HG02970 (cell line): ENCODE results near the gene LSAMP.

ENCODE experiments used
- ATAC-seq: cut with Tn5 transposase; IDR thresholded peaks from one replicate; pipeline ENCODE4 v1.9.1; 2021; ENCODE audit warnings: mild to moderate bottlenecking, moderate library complexity, moderate number of reproducible peaks; ENCODE audit not compliant: unreplicated experiment, low FRiP score

Gene LSAMP

DNA sequence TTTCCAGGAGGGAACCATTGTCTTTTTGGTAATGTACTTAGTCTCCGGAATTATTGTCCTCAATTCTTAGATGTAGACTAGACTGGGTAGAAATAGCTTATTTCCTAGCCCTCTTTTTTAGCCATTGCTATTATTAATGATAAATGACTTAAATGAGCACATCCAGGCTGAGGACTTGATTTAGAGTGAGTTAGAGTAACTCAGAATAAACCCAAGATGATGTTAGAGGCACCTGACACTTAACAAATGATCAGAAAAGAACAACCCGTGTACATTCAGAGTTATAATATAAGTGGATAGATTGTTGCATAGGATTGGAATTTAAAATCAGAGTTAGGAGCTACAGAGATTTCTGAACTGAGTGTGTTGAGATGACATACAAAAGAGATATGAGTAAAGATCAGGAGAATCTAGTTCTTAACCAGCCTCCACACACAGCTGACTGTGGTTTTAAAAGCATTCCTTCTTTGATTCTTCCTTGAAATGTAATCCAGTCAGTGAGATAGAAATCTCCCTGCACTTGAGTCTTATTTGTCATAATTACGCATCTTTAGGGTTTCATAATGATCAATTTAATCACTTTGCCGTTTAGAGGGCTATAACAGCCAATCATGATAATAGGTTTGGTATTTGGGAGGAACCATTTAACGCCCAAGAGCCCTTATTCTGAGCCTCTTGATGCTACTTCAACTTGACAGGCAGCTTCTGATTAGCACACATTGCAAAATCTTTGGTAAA, 455.4 kb downstream of the LSAMP start:
- no peak for ATAC-seq

DNA sequence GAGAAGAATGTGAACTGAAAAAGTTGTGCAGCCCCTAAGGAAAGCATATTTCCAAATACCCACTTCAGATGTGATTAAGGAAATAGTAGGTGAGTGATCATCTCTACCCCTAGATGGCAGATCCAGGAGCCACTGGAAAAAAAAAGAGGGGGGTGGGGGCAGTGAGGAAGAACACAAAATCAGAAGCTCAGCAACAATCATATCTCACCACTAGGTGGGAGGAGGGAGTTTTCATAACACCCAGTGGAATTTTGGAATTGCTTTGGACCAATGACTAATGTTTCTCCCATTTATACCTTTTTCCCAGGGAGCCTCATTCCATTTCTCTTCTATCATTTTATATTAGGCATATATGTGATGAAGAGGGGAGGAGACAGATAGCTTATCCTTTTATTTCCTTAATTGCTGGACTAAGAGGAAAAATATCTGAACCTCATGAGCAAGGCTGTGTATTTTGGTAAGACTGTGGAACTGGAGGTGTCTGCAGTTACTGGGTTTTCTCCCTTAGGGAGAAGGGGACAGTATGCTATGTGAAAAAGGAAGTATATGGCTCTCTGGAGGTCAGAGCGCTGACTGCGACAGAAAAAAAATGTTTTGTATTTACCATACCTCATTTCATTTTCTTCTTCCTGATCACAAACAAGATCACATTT, 458.6 kb downstream of the LSAMP start:
- no peak for ATAC-seq

DNA sequence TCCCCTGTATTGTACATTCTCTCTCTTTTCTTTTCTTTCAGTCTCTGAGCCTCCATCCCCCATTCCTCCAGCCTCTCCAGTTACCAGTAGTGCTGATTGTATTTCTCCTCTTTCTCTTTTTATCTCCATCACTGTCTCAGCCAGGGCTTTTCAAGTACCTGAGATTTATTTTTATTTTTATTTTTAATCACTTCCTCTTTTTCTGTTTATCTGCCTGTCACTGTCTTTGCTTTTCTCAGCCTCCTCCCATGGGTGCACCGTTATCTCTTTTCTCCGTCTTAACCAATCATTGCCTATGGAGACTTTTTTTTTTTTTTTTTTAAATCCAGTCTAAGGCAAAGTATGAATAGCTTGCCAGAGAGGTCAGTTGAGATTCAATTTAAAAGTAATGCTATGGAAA, 462.7 kb downstream of the LSAMP start:
- no peak for ATAC-seq

DNA sequence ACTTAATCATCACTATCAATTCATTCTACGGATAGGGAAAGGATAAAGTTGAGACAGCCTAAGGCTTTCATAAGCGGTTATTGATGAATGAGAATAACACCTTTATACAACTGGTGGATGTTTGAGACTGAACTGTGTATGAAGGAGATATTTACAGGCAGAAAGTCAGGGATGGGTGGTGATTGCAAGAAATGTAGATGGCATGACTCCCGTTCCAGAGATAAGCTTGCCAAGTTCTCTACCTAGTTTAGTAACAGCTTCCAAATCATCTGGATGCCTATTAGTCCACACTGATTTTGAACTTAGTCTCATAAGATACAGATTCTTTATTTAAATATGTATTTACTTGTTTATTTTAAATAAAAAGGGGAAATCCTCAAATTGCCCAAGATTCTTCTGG, 463.2 kb downstream of the LSAMP start:
- no peak for ATAC-seq

DNA sequence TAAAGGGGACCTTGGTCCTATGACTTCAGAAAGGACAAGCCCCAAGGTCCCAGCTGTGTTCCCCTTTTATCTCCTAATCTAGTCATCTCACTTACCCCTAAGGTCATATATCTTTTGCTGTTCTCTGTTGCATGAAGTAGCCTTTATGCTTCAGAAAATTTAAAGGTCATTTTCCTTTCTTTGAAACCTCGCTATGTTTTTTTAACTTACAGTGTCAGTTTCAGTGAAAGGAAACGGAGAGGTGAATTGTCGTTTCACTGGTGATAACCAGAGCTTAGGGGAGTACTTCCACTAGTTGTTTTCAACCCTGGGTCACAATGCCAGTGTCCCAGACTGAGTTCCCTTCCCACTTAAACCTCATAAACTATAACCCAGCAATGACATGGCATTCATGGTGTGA, 464.6 kb downstream of the LSAMP start:
- ATAC-seq = no peak

DNA sequence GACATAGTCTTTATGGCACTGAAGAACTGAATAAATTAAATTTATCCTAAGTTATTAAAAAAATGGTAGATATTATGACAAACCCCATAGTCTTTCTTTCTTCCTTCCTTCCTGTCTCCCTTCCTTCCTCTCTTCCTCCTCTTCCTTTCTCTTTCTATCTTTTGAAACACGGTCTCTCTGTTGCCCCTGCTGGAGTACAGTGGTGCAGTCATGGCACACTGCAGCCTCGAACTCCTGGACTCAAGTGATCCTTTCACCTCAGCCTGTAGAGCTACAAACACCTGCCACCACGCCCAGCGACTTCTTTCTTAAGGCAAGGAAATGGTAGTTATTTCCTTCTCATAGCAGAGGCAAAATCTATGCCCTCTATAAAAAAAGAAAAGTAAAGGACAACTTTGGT, 467.4 kb downstream of the LSAMP start:
- no peak for ATAC-seq

DNA sequence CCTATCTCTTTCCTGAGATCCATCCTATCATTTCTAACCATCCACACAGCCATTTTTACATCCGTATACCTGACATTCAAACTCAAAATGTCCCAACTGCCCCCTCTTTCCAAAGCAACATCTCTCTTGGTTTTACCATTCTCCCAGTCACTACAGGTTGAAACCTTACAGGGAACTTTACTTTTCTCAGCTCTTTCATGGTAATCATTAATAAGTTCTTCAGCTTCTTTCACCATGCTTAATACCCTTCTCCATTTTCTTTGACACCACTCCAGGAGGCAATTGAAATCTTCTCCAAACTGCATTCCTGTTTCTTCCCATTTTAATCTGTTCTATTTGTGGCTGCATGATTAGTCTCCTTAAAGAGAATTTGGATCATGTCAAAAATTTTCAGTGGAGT, 469.5 kb downstream of the LSAMP start:
- no peak for ATAC-seq

DNA sequence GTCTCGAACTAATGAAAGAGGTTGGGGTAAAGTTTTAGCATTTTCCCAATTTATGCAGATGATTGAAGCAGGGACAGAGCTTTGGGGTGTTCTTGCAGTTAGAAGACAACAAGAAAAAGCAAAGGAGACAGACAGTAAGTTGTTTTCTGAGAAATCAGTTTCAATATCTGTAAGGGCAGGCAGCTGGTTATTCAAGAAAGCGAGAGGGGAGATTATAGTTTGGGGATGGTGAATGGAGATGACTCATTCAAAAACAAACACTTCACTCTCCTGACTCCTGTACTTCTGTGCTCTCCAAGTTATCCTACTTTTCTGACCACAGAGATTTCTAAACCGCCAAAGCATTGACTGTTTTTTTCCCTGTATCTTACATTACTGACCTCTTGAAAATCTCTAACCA, 469.9 kb downstream of the LSAMP start:
- ATAC-seq = no peak

DNA sequence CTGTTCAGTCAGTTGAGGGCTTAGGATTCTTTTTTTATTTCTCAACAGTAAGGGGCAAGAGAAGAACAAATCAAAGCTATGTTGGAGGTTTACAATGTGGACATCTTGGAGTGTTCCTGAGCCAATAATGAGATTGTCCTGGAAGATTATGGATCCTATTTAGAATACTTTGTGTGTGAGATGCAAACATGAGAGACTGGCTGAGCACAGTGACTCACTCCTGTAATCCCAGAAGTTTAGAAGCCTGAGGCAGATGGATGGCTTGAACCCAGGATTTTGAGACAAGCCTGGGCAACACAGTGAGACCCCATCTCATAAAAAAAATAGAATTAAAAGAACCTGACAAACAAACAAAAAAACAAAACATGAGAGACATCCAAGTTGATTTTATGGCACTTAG, 470.3 kb downstream of the LSAMP start:
- no peak for ATAC-seq

DNA sequence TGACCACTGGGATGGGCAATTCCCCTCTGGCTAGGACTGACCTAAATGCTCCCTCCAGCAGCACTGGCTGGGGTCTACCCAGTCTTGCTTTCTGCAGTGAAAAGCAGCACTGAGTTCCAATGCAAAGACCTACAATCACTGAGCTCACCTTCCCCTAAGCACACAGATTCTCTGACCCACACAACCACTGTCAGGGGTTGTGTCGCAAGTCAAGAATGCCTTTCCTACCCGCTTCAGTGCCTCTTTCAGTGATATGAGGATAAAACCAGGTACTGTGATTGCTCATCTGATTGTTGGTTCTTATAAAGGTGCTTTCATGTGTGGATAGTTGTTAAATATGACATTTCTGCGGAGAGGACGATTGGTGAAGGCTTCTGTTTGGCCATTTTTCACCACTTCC, 476.4 kb downstream of the LSAMP start:
- ATAC-seq = no peak

DNA sequence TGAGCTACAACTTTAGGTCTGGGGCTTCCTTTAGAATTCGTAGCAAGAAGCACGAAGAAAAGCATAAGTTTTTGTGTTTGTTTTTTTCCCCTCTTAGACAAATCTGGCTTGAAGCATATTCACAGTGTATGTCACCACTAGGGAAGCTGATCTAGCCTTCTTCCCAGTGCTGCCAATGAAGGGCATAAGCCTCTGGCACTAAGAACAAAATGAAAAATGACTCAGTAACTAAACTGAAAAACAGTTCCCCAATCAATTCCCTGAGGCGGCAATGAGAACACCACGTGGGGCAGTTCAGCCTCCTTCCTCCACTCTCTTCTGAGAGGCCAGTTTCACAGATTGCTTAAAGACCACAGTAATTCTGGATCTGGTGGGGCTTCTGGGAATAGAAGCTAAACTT, 483.9 kb downstream of the LSAMP start:
- no peak for ATAC-seq

DNA sequence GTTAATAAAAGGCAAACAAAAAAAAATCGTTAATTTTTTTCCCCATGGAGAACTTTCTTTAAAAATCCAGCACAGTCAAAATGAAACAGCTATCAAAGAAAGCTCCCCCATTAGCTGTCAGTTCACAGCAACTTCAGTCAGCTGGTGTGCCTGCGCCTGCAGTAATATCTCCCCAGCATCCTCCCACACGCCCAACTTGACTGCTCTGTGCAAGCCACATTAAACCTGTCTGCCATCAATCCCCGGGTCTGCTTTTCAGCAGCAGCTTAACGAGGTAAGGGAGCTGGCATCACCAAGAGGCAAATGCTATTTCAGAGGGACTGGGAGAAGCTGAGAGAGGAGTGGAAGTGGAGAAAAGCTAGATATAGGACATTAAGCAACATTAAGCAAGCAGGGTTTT, 484.5 kb downstream of the LSAMP start:
- ATAC-seq = no peak

DNA sequence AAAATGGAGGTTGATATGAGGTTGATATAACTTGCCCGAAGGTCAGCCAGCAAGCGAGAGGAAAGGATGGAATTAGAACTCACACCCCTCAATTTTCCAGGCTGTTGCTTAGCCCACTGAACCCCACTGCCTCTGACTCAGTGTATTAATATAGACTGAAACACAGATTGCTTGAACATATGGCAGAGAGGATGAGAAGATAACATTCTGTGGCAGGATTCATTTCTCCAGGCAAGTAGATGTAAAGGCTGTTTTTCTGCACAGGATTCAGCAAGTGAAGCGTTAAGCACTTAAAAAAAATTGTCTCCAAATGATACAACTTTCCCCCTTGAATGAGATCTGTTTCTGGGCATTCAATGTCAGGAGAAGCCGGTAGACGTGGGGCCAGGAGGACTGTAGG, 486.8 kb downstream of the LSAMP start:
- no peak for ATAC-seq

DNA sequence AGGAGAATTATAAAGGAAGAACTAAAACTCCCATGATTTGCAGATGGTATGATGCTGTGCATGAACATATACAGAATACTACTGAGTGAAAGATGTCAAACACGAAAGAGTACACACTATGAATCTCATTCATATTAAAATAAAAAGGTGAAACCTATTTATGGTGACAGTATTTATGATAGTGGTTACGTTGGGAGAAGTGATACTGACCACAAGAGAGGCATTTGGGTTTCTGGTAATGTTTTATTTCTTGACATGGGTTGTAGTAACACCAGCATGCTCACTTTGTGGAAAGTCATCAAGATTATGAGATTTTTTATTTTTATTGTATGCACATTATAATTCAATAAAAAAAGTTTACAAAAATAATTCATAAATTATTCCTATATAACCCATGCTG, 498.0 kb downstream of the LSAMP start:
- no peak for ATAC-seq

DNA sequence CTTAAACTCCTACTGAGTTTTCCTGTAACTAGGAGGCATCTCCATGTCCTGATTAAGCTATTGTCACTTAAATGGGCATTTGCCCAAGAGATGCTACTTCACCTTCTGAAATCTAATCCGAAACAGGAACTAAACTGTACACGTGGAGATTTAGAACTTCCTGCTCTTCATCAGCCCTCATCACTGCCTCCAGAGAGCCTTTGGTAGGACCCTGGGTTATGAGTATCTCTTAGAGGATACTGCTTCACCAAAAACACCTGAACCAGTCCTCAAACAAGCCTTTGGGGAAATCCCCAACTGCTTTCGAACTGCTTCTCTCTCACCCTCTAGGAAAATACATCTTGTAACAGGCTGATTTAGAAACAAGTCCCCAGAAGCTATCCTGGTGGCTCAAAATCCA, 501.7 kb downstream of the LSAMP start:
- no peak for ATAC-seq

DNA sequence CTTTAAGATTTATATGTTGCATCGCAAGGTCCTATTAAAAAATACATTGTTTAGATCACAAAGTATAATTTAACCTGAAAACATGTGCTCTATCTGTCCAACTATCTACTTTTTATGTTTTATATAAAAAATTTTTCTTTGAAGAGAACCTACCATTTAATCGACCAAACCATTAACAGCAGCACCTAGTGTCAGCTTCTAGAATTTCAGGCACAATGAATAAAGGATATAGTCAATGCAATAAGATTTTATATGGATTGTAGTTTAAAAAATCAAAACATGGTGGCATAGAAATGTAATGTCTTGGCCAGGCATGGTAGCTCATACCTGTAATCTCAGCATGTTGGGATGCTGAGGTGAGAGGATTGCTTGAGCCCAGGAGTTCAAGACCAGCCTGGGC, 508.2 kb downstream of the LSAMP start:
- ATAC-seq = no peak

DNA sequence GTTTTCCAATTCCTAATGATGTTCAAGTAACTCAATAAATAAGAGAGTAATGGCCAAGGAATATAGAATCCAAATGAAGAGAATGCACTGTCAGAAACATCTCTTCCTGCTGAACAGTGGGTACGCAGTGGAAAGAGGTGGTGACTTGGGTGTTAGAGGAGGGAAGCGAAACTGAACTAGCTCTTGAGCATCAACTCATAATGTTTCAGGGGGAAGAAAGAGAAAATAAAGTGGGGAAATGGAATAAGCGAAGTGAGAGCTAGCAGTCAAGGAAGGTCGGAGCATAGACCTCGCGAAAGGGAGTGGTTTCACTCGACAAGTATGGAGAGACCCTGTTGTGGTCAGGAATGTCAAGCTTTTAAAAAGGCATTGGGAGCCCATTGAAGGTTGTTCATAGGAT, 512.5 kb downstream of the LSAMP start:
- ATAC-seq = no peak

DNA sequence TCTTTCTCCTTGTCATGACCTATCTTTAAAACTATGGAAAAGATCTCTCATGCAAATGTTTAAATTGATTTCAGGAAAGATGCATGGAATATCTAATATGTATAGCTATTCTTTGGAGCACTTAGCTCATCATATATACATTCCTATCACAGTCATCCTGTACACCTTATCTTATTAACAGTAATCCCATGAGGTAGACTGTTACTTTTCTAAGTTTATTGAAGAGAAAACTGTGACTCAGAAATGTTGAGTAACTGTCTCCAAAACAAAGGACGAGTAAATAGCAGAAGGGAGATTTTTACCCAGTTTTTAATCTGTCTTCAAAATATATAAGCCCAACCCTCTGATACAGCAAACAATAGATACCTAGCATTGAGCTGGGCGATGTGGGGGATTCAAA, 513.7 kb downstream of the LSAMP start:
- no peak for ATAC-seq

DNA sequence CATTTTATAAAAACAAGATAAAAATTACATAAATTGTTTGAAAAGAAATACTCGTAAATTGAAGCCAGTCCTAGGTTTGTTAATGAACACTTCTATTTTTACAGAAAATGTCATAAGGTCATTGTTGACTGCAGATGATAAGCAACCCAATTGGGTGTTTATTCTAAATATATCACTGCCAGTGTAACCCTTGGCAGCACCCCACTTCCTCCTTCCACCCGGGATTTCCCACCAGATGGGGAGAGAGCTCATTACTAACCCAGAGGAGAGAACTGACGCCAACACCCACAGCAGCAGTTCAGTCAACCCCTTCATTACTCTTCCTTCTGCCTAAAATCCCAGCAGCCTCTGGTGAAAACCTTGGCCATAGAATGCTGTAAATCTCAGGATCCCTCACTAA, 514.4 kb downstream of the LSAMP start:
- ATAC-seq = no peak

DNA sequence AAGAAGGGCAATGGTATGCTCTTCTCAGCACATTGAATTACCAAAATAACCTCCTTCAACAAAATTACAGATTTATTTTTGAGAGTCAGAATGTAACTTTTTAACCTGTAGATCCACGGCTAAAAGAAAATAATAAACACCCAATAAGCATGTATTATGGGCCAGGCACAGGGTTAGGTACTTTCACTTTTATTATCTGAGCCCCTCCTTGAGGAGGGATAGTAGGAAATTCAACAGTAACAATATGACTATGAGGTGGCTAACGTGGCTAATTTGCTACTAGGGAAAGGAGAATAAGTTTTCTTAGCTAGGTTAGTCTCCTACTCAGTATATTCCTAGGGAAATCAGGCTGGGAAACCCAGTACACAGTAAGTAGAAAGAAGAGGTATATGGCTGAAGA, 515.1 kb downstream of the LSAMP start:
- ATAC-seq = no peak

DNA sequence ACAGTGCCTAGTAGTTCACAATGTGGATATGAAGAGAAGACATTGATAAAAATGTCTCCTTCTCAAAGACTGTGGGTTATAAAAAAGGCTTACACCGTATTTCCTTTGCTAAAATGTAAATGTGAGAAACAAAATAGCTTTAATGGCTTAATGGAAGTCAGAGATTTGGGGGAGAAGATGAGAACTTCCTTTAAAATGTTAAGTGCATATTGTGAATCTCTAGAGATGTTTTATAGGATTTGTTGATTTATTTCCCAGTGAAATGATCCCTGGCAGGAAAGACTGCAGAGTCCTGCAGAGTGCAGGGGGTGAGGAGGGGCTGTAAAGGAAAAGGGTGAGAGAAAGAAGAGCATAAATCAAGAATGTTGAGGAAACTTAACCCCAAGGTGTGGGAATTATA, 516.9 kb downstream of the LSAMP start:
- no peak for ATAC-seq

DNA sequence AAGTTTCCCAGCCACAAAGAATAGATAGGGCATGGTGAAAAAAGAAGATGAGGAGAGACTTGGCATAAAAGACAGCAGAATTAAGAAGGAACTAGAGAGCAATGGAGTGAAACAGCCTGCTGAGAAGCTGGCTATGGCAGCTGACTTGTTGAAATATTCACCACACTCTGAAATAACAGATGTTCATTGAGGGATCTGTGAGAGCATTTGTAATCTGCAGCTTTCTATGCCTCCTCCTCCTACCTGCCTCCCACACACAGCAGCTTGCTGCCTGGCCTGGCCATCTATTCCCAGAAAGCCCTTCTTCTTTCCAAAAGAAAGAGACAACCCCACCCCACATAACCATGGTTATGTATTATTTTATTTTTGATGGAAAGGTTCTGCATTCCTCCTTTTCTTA, 518.1 kb downstream of the LSAMP start:
- ATAC-seq = no peak
